SH-SY5Y (cell line): ENCODE results near the gene RFC5.

Source experiments
- GATA2 ChIP-seq: IDR thresholded peaks from 2 replicates; pipeline ENCODE4 v1.6.1; 2011; ENCODE audit warnings: mild to moderate bottlenecking, low read depth, low read length
- GATA3 ChIP-seq: IDR thresholded peaks from 2 replicates; pipeline ENCODE4 v1.6.1; 2011; ENCODE audit warnings: low read depth, mild to moderate bottlenecking, low read length, moderate library complexity

- TF ChIP-seq GATA3, result no peak
- no peak for TF ChIP-seq GATA2
Measured at GRCh38 chr12:118055865-118056773, 39.6 kb downstream of the RFC5 start.
